ENCODE measurements around the gene ABCB11. TPM values are rescaled to one million over a fixed set of nuclear protein-coding genes. Genes with fewer than 3 reads are reported as not detected.
"Not testable (repeated sequence)": the region's sequence is repeated elsewhere in the genome, so short reads cannot be mapped to it uniquely, and the experiment has no call there.

ABCB11 gene
- total and polyA plus RNA-seq, 9 of the 15 experiments (the other 6 are each of a cell fraction or from before 2014, with no cell fraction given) = 0.04 to 0.51 (median 0.10) TPM; not detected in 1

GRCh38 chr2:169054575-169054974 lies 23.5 kb upstream of the ABCB11 start:
- H3K4me1 ChIP-seq (replicated peaks in 1 of 2; ENCODE audit: control insufficient read depth in 2 of 2, insufficient read depth in 2 of 2, low read length in 2 of 2) = peaks cover 0 to 16% of the 10 kb centered on the region in 2 experiments; a peak in 3 of 5 replicates
- H3K9me1 ChIP-seq (ENCODE audit: control insufficient read depth, insufficient read depth, low read length); in situ Hi-C loops (cut with MboI); H3K27me3 ChIP-seq (ENCODE audit: control insufficient read depth in 2 of 2, insufficient read depth in 2 of 2, low read length in 2 of 2); H3K9me3 ChIP-seq (replicated peaks; ENCODE audit: control insufficient read depth, insufficient read depth, low read depth, low read length); DNase-seq (ENCODE audit: extremely low read depth in 1 of 4, low spot score in 3 of 4); H3K79me2 ChIP-seq (ENCODE audit: control insufficient read depth, insufficient read depth, low read length); H3K9ac ChIP-seq (ENCODE audit: insufficient read depth in 1 of 2, low read depth in 2 of 2, low read length in 2 of 2); H4K20me1 ChIP-seq (replicated peaks; ENCODE audit: control insufficient read depth, insufficient read depth, low read length); H3K4me2 ChIP-seq (ENCODE audit: insufficient read depth, low read length); H2AFZ ChIP-seq (ENCODE audit: low read depth, low read length); FAIRE-seq; BruUV-seq (replicated peaks); ATAC-seq; H3K4me3 ChIP-seq; H3K27ac ChIP-seq (ENCODE audit: extremely low read depth, low read depth, low read length); H3K36me3 ChIP-seq (ENCODE audit: control insufficient read depth, insufficient read depth, low read length); CTCF ChIA-PET (ENCODE audit: low intra/inter-chr PET ratio): not testable (repeated sequence)
- 37% methylated on average over 2 of the region's 2 CpGs for WGBS (ENCODE audit: insufficient coverage, low coverage, missing lambda C conversion rate)
- intact Hi-C loops (cut with micrococcal nuclease) = loop anchor here (5.0 kb wide), 2 partner anchors 42 to 77 kb away; no protein-coding TSS in a partner anchor
- TF ChIP-seq CBX3 (IDR thresholded peaks at IDR 0.05; ENCODE audit: borderline replicate concordance in 1 of 2, low read length in 2 of 2) (0 out of 3 replicates have a peak, but pooled peaks of 1 of the 2 experiments have one; percentile 16), TRIM28 (IDR thresholded peaks at IDR 0.05) (peak; percentile 77; the same call in 1 of the 2 replicates)
- POLR2A ChIA-PET = interaction anchor here (0.6 kb wide), 1 partner anchor 98 kb away, joined by 3 read pairs; no protein-coding TSS in a partner anchor

- Histone ChIP-seq H3K9me1 (ENCODE audit: control insufficient read depth, insufficient read depth, low read length) (no peaks in the 10 kb centered on the region), H3K27me3 (ENCODE audit: control insufficient read depth in 2 of 2, insufficient read depth in 2 of 2, low read length in 2 of 2) (no peaks in the 10 kb centered on the region), H3K9me3 (replicated peaks; ENCODE audit: control insufficient read depth, insufficient read depth, low read depth, low read length) (peaks cover 7% of the 10 kb centered on the region), H3K9ac (ENCODE audit: insufficient read depth in 1 of 2, low read depth in 2 of 2, low read length in 2 of 2) (peak overlapping the region in 1 of 2 experiments; percentile 42; a peak in 2 of 4 replicates), H3K4me1 (replicated peaks in 1 of 2; ENCODE audit: control insufficient read depth in 2 of 2, insufficient read depth in 2 of 2, low read length in 2 of 2) (peaks cover 0 to 18% of the 10 kb centered on the region in 2 experiments; a peak in 3 of 5 replicates), H3K36me3 (ENCODE audit: control insufficient read depth, insufficient read depth, low read length) (no peaks in the 10 kb centered on the region), H4K20me1 (replicated peaks; ENCODE audit: control insufficient read depth, insufficient read depth, low read length) (no peaks in the 10 kb centered on the region), H3K4me2 (ENCODE audit: insufficient read depth, low read length) (peak overlapping the region; percentile 64), H3K79me2 (ENCODE audit: control insufficient read depth, insufficient read depth, low read length) (no peaks in the 10 kb centered on the region), H3K27ac (ENCODE audit: extremely low read depth, low read depth, low read length) (peak overlapping the region; percentile 87), H3K4me3 (no peak overlapping the region), H2AFZ (ENCODE audit: low read depth, low read length) (peak overlapping the region; percentile 91)
- ChIA-PET CTCF (ENCODE audit: low intra/inter-chr PET ratio) (no interaction called here), POLR2A (interaction anchor here (0.8 to 1.8 kb wide), 2 partner anchors 17 to 19 kb away, joined by 3 to 6 read pairs; partner anchors contain the start of gene DHRS9)
- DNase-seq (ENCODE audit: extremely low read depth in 1 of 4, low spot score in 3 of 4) = peak; percentile 54 to 81 (median 63)
- intact Hi-C loops (cut with micrococcal nuclease) (loop anchor here (5.0 kb wide), 2 partner anchors 38 to 73 kb away; no protein-coding TSS in a partner anchor), in situ Hi-C loops (cut with MboI) (no loop called here)
- no TSS peak for BruUV-seq (replicated peaks)
- FAIRE-seq = peak; percentile 94
- 31% methylated on average over 5 of the region's 5 CpGs for WGBS (ENCODE audit: insufficient coverage, low coverage, missing lambda C conversion rate)
- ATAC-seq = peak; percentile 93
- no peak for TF ChIP-seq CTCFL (IDR thresholded peaks at IDR 0.05; ENCODE audit: borderline replicate concordance, insufficient read depth, low read depth, low read length, poor library complexity, severe bottlenecking)
- TF ChIP-seq FOXJ3 (CRISPR knock-in tag; IDR thresholded peaks at IDR 0.05) = no peak
- no peak for TF ChIP-seq HNRNPL (IDR thresholded peaks at IDR 0.05; ENCODE audit: low read depth, low read length)
- TF ChIP-seq STAT5B (CRISPR knock-in tag; IDR thresholded peaks at IDR 0.05) = no peak
- no peak for TF ChIP-seq TAF1 (IDR thresholded peaks at IDR 0.05; ENCODE audit: control insufficient read depth, extremely low read depth, insufficient read depth, low read length, severe bottlenecking)
- no peak for TF ChIP-seq ETV6 (IDR thresholded peaks at IDR 0.05; ENCODE audit: borderline replicate concordance in 1 of 2, low read depth in 2 of 2, low read length in 1 of 2)
- TF ChIP-seq ETV6 (CRISPR knock-in tag; IDR thresholded peaks at IDR 0.05; ENCODE audit: borderline replicate concordance) = no peak
Measured at GRCh38 chr2:169050476-169051240, 19.5 kb upstream of the ABCB11 start.
